Stimulated activated naive B cell treated with anti-CD40 and anti-IgM and Interleukin-4, amounts not matched to agents 10 μg/mL and 1 μg/mL and 100 μg/mL, for 72 hours (primary cell): ENCODE data around the gene DTX3L.
"Not testable (repeated sequence)": the region's sequence is repeated elsewhere in the genome, so short reads cannot be mapped to it uniquely, and the experiment has no call there.

Experiments
- ATAC-seq, 2 donors: fragments of 150-1000 bp; cut with Tn5 transposase; replicated peaks; 2 replicates each; pipeline ENCODE4 v1.10.0; 2021; ENCODE audit warnings: moderate library complexity in 1 of 2
- DNase-seq: peaks from one replicate; pipeline ENCODE4 v3.0.0; 2021
- H3K27ac Mint-ChIP-seq: one replicate; pipeline ENCODE4 v1.8.0; 2022; ENCODE audit warnings: mild to moderate bottlenecking, mixed read lengths
- H3K27me3 Mint-ChIP-seq, 2 donors: one replicate each; pipeline ENCODE4 v1.8.0; 2022; ENCODE audit warnings: mixed read lengths in 2 of 2
- H3K36me3 Mint-ChIP-seq, 2 donors: one replicate each; pipeline ENCODE4 v1.8.0; 2022; ENCODE audit warnings: mixed read lengths in 2 of 2, mild to moderate bottlenecking in 1 of 2
- H3K4me1 Mint-ChIP-seq, 2 donors: one replicate each; pipeline ENCODE4 v1.8.0; 2022; ENCODE audit warnings: mixed read lengths in 2 of 2, mild to moderate bottlenecking in 1 of 2
- H3K4me3 Mint-ChIP-seq, 2 donors: one replicate each; pipeline ENCODE4 v1.8.0; 2022; ENCODE audit warnings: mild to moderate bottlenecking in 2 of 2, mixed read lengths in 2 of 2, moderate library complexity in 1 of 2
- H3K9me3 Mint-ChIP-seq, 2 donors: one replicate each; pipeline ENCODE4 v1.8.0; 2022; ENCODE audit warnings: mixed read lengths in 2 of 2, mild to moderate bottlenecking in 1 of 2

The DTX3L gene

GRCh38 chr3:122548076-122548475 lies 16.1 kb upstream of the DTX3L start:
- Mint-ChIP-seq H3K27ac (no peak overlapping the region), H3K4me3 (no peak overlapping the region), H3K27me3 (no peaks in the 10 kb centered on the region), H3K36me3 (peaks cover 51 to 66% of the 10 kb centered on the region in 2 donors), H3K9me3 (no peaks in the 10 kb centered on the region), H3K4me1 (peaks cover 0 to under 1% of the 10 kb centered on the region in 2 donors)
- no peak for ATAC-seq
- no peak for DNase-seq

GRCh38 chr3:122548619-122549018 lies 15.5 kb upstream of the DTX3L start:
- no peaks in the 10 kb centered on the region for H3K27me3 Mint-ChIP-seq
- ATAC-seq (no peak), DNase-seq (no peak)
- H3K4me1 Mint-ChIP-seq = peaks cover 0 to 2% of the 10 kb centered on the region in 2 donors
- no peaks in the 10 kb centered on the region for H3K9me3 Mint-ChIP-seq
- no peak overlapping the region for H3K27ac Mint-ChIP-seq
- peaks cover 50 to 66% of the 10 kb centered on the region in 2 donors for H3K36me3 Mint-ChIP-seq
- H3K4me3 Mint-ChIP-seq = no peak overlapping the region

GRCh38 chr3:122553171-122553570 lies 11.0 kb upstream of the DTX3L start:
- H3K4me3 Mint-ChIP-seq = no peak overlapping the region
- H3K27ac Mint-ChIP-seq = no peak overlapping the region
- no peak for ATAC-seq
- peaks cover 5 to 6% of the 10 kb centered on the region in 2 donors for H3K4me1 Mint-ChIP-seq
- H3K36me3 Mint-ChIP-seq = peaks cover 60 to 71% of the 10 kb centered on the region in 2 donors
- no peaks in the 10 kb centered on the region for H3K27me3 Mint-ChIP-seq
- no peaks in the 10 kb centered on the region for H3K9me3 Mint-ChIP-seq
- no peak for DNase-seq

DNA sequence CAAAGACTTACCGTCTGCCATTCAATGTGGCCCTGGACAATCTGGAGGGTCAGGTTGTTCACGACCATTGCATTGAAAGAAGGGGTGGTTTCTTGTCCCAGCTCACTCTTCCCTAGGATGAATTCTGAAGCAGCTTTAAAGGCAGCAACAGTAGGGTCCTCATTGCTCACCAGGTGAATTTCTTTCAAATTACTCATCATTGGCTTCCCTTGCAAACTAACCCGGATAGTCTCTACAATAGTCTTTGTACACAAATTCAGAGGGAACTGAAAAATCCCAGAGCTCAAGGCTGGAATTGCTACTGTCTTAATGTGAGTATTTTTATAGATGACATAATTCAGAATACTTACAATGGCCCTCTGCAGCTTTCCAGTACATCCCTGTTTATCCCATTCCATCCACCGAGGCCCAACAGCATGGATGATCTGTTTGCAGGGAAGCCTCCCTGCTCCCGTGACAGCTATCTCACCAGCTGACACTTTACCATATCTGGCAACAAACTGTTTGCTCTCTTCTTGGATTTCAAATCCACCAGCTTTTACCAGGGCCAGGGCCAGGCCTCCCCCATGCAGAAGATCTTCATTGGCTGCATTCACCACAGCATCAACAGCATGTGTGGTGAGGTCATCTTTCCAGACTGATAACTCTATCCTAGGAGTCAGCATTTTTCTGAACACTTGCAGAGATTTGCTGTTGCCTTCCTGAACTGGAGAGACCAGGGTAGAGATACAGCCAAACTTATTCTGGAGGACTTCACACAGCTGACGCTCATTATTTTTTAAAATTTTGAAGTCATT lies 8.7 kb upstream of the DTX3L start:
- Mint-ChIP-seq H3K36me3 (peaks cover 59 to 65% of the 10 kb centered on the region in 2 donors), H3K27ac (no peak overlapping the region), H3K27me3 (no peaks in the 10 kb centered on the region)

GRCh38 chr3:122557356-122557755 lies 6.8 kb upstream of the DTX3L start:
- H3K9me3 Mint-ChIP-seq = no peaks in the 10 kb centered on the region
- DNase-seq = no peak
- H3K36me3 Mint-ChIP-seq = peaks cover 46 to 54% of the 10 kb centered on the region in 2 donors
- ATAC-seq = no peak
- H3K27ac Mint-ChIP-seq = no peak overlapping the region
- no peaks in the 10 kb centered on the region for H3K27me3 Mint-ChIP-seq
- no peak overlapping the region for H3K4me3 Mint-ChIP-seq
- H3K4me1 Mint-ChIP-seq = peaks cover 20 to 32% of the 10 kb centered on the region in 2 donors

More for the DNA sequence above, 8.7 kb upstream of the DTX3L start:
- H3K4me1 Mint-ChIP-seq = peaks cover 11 to 13% of the 10 kb centered on the region in 2 donors
- no peak for DNase-seq
- no peak overlapping the region for H3K4me3 Mint-ChIP-seq
- H3K9me3 Mint-ChIP-seq = no peaks in the 10 kb centered on the region
- ATAC-seq = no peak

DNA sequence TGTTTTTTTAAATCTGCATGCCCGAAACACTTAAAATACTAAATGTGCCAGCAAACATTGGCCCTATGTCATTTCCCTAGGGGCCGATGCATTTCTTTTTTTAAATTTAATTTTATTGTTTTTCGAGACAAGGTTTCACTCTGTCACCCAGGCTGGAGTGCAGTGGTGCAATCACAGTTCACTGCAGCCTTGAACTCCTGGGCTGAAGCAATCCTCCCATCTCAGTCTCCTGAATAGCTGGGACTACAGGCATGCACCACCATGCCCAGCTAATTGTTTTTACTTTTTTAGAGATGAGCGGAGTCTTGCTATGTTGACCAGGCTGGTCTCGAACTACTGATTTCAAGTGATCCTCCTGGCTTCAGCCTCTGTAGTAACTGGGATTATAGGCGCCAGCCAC lies 5.5 kb upstream of the DTX3L start:
- Mint-ChIP-seq H3K27ac (no peak overlapping the region), H3K27me3 (no peaks in the 10 kb centered on the region), H3K4me3 (no peak overlapping the region), H3K4me1 (peaks cover 27 to 45% of the 10 kb centered on the region in 2 donors), H3K9me3 (no peaks in the 10 kb centered on the region), H3K36me3 (peaks cover 39 to 49% of the 10 kb centered on the region in 2 donors)
- DNase-seq (no peak), ATAC-seq (no peak)

DNA sequence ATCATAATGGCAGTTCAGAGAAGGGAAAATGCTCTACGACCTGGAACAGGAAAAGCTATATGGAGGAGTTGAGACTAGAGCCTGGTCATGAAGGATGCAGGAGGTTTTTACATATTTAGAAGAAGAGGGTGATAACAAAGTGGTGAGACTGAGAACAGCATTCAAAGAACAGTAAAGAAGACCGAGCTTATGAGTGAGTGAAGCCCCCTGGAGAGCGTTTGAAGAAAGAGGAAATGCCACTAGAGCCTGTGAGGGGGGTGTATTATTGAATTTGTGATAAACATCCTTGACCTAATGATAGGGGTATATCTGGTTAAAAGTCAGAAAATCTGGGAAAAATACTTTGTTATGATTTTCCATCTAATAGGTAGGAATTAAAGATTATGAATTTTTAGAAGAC lies 4.2 kb upstream of the DTX3L start:
- no peak for DNase-seq
- H3K27me3 Mint-ChIP-seq = no peaks in the 10 kb centered on the region
- peaks cover 36 to 44% of the 10 kb centered on the region in 2 donors for H3K36me3 Mint-ChIP-seq
- no peaks in the 10 kb centered on the region for H3K9me3 Mint-ChIP-seq
- ATAC-seq = no peak
- no peak overlapping the region for H3K4me3 Mint-ChIP-seq
- peaks cover 24 to 43% of the 10 kb centered on the region in 2 donors for H3K4me1 Mint-ChIP-seq
- no peak overlapping the region for H3K27ac Mint-ChIP-seq

- Mint-ChIP-seq H3K27ac (peak overlapping the region; percentile 79), H3K9me3 (no peaks in the 10 kb centered on the region), H3K4me3 (no peak overlapping the region), H3K4me1 (peaks cover 26 to 50% of the 10 kb centered on the region in 2 donors), H3K36me3 (peaks cover 28 to 40% of the 10 kb centered on the region in 2 donors), H3K27me3 (no peaks in the 10 kb centered on the region)
- DNase-seq (peak; percentile 55), ATAC-seq (peak; percentile 55 to 63)
Observed at GRCh38 chr3:122560680-122561079, 3.5 kb upstream of the DTX3L start.

GRCh38 chr3:122562923-122563716 lies 1.0 kb upstream of the DTX3L start:
- H3K36me3 Mint-ChIP-seq = peaks cover 30 to 45% of the 10 kb centered on the region in 2 donors
- peak overlapping the region; percentile 96 for H3K27ac Mint-ChIP-seq
- no peaks in the 10 kb centered on the region for H3K9me3 Mint-ChIP-seq
- H3K4me3 Mint-ChIP-seq = peak overlapping the region; percentile 86 to 91
- DNase-seq (no peak), ATAC-seq (no peak)
- peaks cover 40 to 75% of the 10 kb centered on the region in 2 donors for H3K4me1 Mint-ChIP-seq
- no peaks in the 10 kb centered on the region for H3K27me3 Mint-ChIP-seq

GRCh38 chr3:122563717-122564025 lies 467 bp upstream of the DTX3L start:
- Mint-ChIP-seq H3K4me1 (peaks cover 44 to 80% of the 10 kb centered on the region in 2 donors), H3K27ac (peak overlapping the region; percentile 96), H3K9me3 (no peaks in the 10 kb centered on the region), H3K27me3 (no peaks in the 10 kb centered on the region), H3K4me3 (peak overlapping the region; percentile 86 to 91), H3K36me3 (peaks cover 33 to 49% of the 10 kb centered on the region in 2 donors)
- DNase-seq = no peak
- ATAC-seq = peak in 1 of 2 donors; percentile 20

- Mint-ChIP-seq H3K27ac (peak overlapping the region; percentile 82), H3K4me1 (peaks cover 44 to 80% of the 10 kb centered on the region in 2 donors), H3K4me3 (peak overlapping the region; percentile 44 to 52), H3K36me3 (peaks cover 50 to 64% of the 10 kb centered on the region in 2 donors)
- not testable (repeated sequence) for H3K27me3 Mint-ChIP-seq, DNase-seq, ATAC-seq, H3K9me3 Mint-ChIP-seq
Observed at GRCh38 chr3:122568131-122568530, 4.0 kb downstream of the DTX3L start.

- Mint-ChIP-seq H3K36me3 (peaks cover 51 to 67% of the 10 kb centered on the region in 2 donors), H3K27me3 (no peaks in the 10 kb centered on the region), H3K27ac (peak overlapping the region; percentile 82), H3K4me1 (peaks cover 45 to 80% of the 10 kb centered on the region in 2 donors), H3K4me3 (peak overlapping the region in 1 of 2 donors; percentile 52), H3K9me3 (peaks cover 4 to 7% of the 10 kb centered on the region in 2 donors)
- ATAC-seq (no peak), DNase-seq (no peak)
Observed at GRCh38 chr3:122568755-122569154, 4.6 kb downstream of the DTX3L start.

- DNase-seq (peak; percentile 55), ATAC-seq (peak; percentile 28 to 31)
- Mint-ChIP-seq H3K27ac (peak overlapping the region; percentile 92), H3K4me1 (peaks cover 39 to 83% of the 10 kb centered on the region in 2 donors), H3K4me3 (peak overlapping the region; percentile 11 to 62), H3K9me3 (peaks cover 4 to 7% of the 10 kb centered on the region in 2 donors), H3K36me3 (peaks cover 42 to 59% of the 10 kb centered on the region in 2 donors), H3K27me3 (no peaks in the 10 kb centered on the region)
Observed at GRCh38 chr3:122572940-122573412, 8.8 kb downstream of the DTX3L start.

DNA sequence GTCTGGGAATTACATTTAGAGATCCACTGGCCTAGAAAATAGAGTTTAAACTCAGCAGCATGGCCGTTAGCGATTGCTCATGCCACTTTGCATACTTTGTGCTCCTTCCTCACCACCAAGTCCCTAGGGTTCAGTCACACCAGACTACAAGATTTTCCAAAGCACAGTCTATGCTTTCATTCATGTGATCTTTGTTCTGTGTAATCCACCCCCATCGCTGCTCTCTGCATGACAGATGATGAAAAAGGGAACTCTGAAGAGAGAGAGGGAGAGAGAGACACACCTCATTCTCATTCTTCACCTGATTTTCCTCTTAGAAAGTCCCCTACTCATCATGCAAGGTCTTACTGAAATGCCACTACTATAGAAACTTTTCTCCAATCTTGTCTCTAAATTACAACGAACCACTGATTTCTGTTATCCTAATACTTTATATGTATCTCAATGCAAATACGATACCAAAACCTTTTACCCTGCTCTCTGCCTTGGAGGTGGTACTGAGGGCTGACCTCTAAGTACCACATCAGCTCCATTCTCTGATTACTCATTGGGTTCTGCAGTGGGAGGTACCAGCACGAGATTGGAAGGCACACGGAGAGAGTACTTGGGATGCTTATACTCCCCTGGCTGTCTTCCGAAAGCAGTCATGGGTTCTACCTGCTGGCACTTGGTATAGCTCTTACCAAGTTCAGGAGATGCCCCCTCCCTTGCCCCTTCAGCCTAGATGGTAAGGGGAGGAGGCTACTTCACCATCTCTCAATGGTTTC lies 12.2 kb downstream of the DTX3L start:
- peak; percentile 87 to 88 for ATAC-seq
- H3K4me3 Mint-ChIP-seq = peak overlapping the region; percentile 97 to 99
- H3K4me1 Mint-ChIP-seq = peaks cover 27 to 69% of the 10 kb centered on the region in 2 donors
- peak; percentile 87 for DNase-seq
- H3K36me3 Mint-ChIP-seq = peaks cover 23 to 41% of the 10 kb centered on the region in 2 donors
- H3K27me3 Mint-ChIP-seq = no peaks in the 10 kb centered on the region
- peaks cover 7 to 9% of the 10 kb centered on the region in 2 donors for H3K9me3 Mint-ChIP-seq
- H3K27ac Mint-ChIP-seq = peak overlapping the region; percentile 99
